GM19372 (cell line): ENCODE measurements around the gene CAPZA2.
"Not testable (repeated sequence)": the region's sequence is repeated elsewhere in the genome, so short reads cannot be mapped to it uniquely, and the experiment has no call there.

Experiments used
- ATAC-seq: cut with Tn5 transposase; IDR thresholded peaks from one replicate; pipeline ENCODE4 v1.9.1; 2021; ENCODE audit warnings: mild to moderate bottlenecking, low read depth, moderate library complexity; ENCODE audit not compliant: unreplicated experiment

The CAPZA2 gene

DNA sequence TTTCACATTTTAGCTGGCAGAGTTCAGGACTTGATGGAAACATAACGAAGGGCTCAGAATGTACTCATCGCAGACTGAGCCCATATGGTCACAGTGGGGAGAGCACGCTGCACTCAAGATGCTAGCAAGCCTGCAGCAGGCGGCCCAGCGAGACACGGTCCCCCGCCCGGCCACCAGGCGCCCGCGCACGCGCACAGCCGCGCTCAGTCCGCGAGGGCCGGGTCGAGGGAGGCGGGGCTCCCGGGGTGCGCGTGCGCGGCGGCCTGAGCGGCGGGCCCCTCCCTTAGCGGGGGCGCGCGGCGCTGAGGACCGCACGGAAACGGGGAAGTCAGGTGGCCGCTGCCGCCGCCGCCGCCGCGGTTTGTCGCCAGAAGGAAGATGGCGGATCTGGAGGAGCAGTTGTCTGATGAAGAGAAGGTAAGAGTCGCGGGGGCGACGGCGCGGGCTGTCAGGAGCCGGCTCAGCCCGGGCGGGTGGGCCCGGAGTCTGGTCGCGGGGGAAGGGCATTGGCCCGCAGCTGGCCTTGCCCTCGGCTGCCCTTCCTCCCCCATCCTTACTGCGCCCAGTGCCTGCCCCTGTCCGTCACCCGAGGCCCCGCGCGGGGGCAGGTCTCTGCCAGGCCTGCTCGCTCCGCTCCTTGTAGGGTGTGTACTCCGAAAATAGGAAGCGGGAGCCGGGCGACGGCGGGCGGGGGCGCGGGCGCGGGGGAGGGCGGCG, at the start of gene CAPZA2:
TSS of gene CAPZA2 (plus strand) at position 354 of the 717 bp plus-strand sequence. CDS start at position 379, 25 bp downstream.
- ATAC-seq = peak; percentile 84

DNA sequence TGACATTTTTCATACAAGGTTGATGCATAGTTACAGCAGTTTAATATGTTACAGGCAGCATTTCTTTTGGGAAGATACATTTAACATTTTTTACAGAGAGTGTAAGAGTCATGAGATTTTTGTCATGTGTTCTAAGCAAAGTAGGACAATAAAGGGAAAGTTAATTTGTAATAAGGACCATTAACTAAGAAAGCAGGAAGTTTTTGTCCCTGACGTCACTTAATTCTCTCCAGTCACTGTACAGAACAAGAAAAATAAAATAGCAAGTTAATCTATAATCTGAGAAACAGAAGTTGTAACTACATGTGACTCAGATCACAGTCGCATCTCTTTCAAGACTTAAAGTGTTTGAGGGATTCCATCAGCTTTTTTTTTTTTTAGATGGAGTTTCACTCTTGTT, 49.5 kb upstream of the CAPZA2 start:
- no peak for ATAC-seq

DNA sequence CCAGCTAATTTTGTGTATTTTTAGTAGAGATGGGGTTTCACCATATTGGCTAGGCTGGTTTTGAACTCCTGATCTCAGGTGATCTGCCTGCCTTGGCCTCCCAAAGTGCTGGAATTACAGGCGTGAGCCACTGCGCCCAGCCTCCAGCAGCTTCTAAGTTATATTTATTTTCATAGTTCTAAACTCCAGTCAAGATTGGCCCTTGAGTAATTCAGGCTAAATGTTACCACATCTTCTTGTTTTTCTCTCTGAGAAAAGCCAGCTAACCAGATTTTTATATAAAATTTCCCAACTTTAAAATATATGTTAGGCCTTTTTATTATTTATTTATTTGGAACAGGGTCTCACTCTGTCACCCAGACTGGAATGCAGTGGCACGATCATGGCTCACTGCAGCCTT, 49.0 kb upstream of the CAPZA2 start:
- not testable (repeated sequence) for ATAC-seq

DNA sequence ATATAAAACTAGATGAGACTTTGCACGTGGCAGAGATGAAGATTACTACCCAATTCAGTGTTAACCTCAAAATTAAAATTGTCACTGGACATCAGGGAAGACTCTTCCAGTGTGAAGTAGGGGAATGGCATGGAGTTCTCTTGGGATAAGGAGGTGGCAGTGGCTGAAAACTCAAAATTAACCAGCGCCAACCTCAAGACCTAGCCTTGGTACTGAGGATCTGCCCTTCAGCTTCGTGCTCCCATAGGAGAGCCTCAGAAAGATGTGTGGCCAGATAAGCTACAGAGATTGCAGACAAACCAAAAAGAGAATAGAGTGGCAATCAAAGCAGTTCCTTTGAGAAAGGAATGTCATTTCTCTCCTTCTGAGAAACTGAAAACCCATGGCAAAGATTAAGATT, 47.3 kb upstream of the CAPZA2 start:
- no peak for ATAC-seq

DNA sequence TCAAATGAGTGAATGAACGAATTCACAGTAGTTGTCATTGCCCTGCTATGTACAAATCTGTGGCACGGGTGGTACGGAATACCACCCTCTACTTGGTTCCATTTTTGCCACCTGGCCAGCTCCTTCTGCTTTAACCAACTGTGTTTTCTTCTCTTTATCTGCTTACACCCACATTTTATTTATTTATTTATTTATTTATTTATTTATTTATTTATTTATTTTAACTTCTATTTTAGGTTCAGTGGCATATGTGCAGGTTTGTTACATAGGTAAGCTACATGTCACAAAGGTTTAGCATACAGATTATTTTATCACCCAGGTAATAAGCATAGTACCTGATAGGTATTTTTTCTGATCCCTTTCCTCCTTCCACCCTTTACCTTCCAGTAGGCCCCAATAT, 42.2 kb upstream of the CAPZA2 start:
- ATAC-seq = no peak

DNA sequence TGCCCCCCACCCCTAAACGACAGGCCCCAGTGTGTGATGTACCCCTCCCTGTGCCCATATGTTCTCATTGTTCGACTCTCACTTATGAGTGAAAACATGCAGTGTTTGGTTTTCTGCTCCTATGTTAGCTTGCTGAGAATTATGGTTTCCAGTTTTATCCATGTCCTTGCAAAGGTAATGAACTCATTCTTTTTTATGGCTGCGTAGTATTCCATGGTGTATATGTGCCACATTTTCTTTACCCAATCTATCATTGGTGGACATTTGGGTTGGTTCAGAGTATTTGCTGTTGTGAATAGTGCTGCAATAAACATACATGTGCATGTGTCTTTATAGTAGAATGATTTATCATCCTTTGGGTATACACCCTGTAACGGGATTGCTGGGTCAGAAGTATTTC, 40.7 kb upstream of the CAPZA2 start:
- not testable (repeated sequence) for ATAC-seq

DNA sequence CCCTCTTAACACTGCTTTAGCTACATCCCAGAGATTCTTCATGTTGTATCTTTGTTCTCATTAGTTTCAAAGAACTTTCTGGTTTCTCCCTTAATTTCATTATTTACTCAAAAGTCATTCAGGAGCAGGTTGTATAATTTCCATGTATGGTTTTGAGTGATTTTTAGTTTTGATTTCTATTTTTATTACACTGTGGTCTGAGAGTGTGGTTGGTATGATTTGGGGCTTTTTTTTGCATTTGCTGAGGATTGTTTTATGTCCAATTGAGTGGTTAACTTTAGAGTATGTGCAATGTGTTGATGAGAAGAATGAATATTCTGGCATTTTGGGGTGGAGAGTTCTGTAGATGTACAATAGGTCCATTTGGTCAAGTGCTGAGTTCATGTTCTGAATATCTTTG, 37.9 kb upstream of the CAPZA2 start:
- ATAC-seq = no peak

DNA sequence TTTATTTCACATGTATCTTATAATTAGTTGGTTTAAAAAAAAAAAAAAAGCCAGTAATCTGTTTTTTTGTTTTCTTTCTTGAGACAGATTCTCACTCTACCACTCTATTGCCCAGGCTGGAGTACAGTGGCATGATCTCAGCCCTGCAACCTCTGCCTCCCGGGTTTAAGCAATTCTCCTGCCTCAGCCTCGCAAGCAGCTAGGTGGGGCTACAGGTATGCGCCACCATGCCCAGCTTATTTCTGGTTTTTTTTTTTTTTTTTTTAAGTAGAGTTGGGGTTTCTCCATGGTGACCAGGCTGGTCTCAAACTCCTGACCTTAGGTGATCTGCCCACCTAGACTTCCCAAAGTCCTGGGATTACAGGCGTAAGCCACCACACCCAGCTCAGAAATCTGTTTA, 34.1 kb upstream of the CAPZA2 start:
- ATAC-seq = no peak

DNA sequence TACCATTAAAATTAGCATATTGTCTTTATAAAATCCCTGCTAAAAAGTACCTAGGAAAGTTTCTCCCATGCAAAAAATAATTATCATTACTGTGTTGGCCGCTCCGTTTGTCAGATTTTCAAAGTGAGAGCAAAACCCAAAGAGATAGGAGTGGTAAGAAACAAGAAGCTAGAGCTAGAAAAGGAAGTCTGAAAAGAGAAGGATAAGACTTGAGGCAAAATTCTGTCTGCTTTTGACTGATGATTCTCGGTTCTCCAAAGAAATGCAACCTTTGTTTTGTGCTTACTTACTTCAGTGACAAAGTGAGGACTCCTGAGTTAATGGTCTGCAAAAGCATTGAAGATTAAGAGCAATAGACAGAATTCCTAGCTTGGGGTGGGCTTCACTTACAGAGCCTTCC, 33.3 kb upstream of the CAPZA2 start:
- no peak for ATAC-seq

DNA sequence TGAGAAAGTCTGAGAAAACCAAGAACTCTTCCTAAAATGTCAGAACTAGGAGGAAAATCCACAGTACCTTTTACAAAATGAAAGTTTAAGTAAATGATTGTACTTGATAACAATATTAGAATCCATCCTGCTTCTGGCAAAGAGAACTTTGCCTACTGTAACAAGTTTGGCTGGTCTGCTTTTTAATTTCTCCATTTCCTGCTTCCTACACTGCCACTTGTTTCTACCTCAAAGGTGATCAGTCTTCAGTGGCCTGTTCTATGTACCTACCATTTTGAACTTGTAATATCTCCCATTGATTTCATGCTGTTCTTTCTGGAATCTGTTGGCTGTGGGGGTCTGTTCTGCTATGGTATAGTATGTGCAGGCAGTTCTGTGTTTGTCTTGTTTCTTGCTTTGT, 32.9 kb upstream of the CAPZA2 start:
- ATAC-seq = no peak

DNA sequence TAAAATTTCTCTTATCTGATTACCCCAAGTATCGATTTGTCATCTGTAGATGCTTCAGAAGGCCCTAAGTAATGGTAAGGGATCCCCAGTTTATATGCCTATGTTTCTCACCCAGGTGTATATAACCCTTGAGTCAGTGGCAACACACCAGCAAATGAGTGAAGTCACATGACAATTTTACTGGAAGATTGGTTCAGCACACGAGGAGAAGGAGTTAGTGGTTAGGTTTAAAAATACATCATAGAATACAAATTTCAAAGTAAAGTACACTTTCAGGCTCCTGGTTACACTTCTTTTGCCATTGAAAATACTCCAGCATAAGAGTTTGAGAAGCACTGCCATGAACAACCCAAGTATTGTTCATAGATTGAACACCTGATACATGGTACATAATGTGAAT, 29.7 kb upstream of the CAPZA2 start:
- ATAC-seq = no peak

DNA sequence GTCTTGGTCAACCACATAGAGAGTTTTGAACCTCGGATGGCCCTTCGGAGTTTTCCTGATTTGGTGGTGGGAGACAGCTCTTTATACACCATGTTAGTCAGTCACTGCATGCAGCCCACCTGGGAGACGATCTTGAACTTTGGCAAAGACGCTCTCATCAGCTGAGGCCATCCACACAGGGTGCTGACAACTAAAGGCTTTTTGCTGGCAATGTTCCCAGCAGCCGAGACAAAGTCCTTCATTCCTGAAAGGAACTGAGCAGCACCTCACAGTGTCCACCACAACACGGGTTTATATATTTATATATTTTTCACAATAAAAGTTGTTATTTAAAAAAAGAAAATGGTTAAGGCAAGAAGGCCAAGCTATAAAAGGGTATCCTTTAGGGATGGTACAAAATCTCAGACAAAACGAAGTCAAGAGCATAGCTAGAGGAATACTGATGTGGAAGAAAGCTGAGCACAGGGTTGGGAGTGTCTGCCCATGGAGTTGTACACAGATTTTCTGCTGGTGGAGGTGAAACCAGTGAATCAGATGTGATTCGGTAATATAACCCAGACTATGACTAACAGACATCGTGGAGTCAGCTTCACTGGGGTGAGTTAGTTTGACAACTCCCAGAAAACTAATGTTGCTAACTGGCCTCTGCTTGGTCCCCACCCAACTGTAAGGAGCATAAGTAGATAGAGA, 27.4 kb upstream of the CAPZA2 start:
- no peak for ATAC-seq

DNA sequence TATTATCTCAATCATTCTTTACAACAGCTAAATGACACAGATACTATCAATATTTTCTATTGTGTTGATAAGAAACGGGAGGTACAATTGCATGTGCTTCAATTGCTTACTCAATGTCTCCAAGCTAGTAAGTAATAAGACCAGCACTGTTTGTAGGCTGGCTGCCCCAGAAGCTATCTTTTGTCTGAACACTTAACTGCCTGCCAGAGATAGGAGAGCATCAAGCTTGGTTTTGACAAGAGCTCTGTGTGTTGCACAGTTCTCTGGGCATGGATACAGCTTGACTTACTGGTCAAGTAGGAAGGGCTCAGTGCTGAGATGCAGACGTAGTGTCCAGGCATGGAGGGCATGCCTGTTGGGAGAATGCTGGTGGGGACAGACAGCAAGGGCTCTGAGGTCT, 26.3 kb upstream of the CAPZA2 start:
- ATAC-seq = no peak

DNA sequence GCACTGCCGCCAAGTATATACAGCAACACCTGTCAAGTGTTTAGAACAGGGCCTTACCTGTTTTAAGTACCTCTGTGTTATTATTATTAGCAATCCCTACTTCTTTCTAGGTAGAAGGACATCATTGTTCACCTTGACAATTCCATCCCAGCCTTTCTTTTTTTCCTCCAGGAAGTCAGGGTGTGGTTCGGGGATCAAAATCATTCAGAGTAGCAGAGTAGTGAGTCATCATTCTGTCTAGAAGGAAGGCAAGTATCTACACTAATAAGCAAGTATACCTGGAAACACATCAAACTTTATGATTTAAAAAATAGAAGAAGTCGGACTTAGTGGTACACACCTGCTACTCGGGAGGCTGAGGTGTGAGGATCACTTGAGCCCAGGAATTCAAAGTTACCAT, 25.5 kb upstream of the CAPZA2 start:
- ATAC-seq = no peak

DNA sequence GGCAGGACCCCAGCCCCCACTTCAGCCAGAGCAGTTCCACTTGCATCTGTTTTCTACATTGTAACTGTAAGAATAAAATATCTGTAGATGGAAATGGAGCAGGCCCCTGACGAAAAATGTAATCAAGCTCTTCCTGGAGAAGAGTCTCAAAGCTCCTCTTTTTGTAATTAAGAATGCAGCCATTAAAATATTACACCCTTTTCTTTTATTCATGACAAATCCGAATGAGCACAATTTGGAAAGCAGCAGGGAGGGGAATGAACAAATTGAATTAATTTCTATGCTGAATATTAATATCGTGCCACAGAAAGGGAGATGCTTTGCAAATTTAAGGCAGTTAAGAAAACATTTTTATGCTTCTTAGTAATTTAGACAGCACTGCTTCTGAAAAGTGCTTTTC, 24.8 kb upstream of the CAPZA2 start:
- no peak for ATAC-seq

DNA sequence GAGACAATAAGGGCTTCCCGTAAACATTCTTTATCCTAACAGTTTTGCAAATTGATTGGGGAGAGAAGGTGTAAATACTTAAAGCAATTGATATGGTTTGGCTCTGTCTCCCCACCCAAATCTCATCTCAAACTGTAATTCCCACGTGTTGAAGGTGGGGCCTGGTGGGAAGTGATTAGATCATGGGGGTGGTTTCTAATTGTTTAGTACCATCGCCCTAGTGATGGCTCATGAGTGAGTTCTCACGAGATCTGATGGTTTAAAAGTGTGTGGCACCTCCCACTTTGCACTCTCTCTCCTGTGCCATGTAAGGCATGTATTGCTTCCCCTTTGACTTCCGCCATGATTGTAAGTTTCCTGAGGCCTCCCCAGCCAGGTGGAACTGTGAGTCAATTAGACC, 22.1 kb upstream of the CAPZA2 start:
- ATAC-seq = no peak

DNA sequence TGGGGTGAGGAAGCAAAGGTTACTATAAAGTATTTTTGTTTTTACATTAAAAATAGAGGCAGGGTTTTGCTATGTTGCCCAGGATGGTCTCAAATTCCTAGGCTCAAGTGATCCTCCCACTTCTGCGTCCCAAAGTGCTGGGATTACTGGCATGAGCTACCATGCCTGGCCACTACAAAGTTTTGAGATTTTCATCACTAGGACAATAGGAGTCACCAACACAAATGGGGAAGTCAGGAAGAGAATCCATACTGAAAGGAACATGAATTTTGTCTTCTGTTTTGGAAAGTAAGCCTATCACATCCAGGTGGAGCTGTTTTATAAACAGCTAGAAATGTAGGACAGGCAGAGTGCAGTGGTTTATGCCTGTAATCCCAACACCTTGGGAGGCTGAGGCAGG, 20.0 kb upstream of the CAPZA2 start:
- no peak for ATAC-seq

DNA sequence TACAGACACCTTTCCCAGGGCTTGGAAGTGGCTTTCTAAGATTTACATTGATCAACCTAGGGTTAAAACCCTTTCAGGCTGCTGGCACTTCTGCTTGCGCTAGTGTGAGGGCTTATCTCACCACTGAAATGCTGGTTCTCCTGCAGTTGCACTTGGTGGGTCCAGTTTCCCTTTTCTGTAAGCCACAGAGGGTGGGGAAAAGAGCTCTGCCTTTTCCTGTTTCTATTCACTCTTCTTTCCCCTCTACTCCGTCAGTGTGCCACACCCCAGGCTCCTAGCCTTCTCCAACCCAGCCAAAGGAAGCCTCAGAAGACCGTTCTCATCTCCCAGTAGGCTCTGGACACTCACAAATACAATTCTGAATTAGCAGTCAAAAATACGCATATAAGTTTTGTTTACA, 19.0 kb upstream of the CAPZA2 start:
- no peak for ATAC-seq

DNA sequence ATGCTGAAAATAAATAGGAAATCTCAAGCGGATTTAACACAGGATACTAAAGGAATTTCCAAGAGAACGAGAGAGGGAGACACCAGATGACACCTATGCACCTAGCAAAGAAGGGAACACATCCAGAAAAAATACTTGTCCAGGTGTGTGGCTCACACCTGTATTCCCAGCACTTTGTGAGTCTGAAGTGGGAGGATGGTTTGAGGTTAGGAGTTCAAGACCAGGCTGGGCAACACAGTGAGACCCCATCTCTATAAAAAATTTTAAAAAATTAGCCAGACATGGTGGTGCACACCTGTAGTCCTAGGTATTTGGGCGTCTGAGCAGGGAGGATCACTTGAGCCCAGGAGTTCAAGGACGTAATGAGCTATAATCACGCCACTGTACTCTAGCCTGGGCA, 11.2 kb upstream of the CAPZA2 start:
- ATAC-seq = no peak

DNA sequence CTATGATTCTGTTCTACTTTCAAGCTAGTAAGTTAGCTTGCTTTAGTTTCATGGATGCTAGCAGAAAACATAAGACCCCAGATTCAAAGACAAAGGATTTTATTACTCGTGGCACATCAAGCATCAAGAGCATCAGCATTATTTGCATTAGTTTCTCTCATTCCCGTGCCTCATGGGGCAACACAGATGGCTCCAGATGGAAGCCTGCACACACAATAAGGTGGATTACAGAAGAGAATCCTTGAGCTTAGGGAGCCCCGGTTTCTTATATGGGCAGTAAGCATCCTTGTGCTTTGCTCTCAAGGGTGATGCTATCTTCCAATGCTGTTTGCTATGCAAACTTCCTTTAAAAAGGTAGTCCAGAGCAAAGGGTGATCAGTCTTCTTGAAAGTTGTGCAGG, 10.7 kb upstream of the CAPZA2 start:
- no peak for ATAC-seq

DNA sequence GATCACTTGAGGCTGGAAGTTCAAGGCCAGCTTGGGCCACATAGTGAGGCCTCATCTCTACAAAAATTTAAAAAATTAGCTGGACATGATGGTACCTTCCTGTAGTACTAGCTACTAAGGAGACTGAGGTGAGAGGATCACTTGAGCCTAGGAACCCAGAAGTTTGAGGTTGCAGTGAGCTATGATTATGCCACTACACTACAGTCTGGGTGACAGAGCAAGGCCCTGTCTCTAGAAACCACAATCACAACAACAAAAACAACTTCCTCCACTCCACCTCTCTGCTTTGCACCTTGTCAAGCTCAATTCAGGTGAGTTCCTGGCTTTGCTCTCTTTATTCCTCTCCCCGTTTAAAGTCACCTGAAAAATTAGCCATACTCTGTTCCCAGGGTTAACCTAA, 8.3 kb upstream of the CAPZA2 start:
- ATAC-seq = no peak

DNA sequence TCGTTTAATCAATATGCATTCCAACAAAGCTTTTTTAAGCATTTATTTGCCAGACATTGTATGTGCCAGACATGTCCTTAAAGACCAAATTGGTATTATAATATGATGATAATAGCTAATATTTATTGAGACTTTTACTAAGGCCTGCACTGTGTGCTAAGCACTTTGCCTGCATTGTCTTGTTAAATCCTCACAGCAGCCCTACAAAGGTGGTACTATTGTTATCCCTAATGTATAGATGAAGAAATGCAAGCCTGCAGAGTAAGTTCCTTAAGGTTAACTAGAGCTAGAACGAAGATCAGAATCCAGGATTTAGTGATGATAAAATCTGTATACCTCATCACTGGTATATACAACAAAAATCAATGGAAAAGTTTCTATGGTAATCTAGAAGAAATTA, 5.3 kb upstream of the CAPZA2 start:
- ATAC-seq = no peak
